Type B pancreatic cell (in vitro differentiated cells): ENCODE results near the gene RBBP6. TPM values are rescaled to one million over a fixed set of nuclear protein-coding genes. Genes with fewer than 3 reads are reported as not detected.
A peak's percentile ranks its signal among the peaks of the same experiment; 100 is the strongest.

ENCODE experiments used
- DNase-seq: peaks from one replicate; pipeline ENCODE4 v3.0.0; 2021; ENCODE audit warnings: mixed read lengths; ENCODE audit not compliant: unreplicated experiment; ENCODE audit errors: extremely low spot score
- H3K27ac Mint-ChIP-seq: 2 replicates; pipeline ENCODE4 v1.8.0; 2021; ENCODE audit warnings: mild to moderate bottlenecking, mixed read lengths
- H3K27me3 Mint-ChIP-seq: 2 replicates; pipeline ENCODE4 v1.8.0; 2021; ENCODE audit warnings: mixed read lengths
- H3K36me3 Mint-ChIP-seq: 2 replicates; pipeline ENCODE4 v1.8.0; 2021; ENCODE audit warnings: mixed read lengths
- H3K4me1 Mint-ChIP-seq: one replicate; pipeline ENCODE4 v1.8.0; 2021; ENCODE audit warnings: mixed read lengths; ENCODE audit not compliant: unreplicated experiment
- H3K4me3 Mint-ChIP-seq: 2 replicates; pipeline ENCODE4 v1.8.0; 2021; ENCODE audit warnings: mild to moderate bottlenecking, mixed read lengths
- H3K9me3 Mint-ChIP-seq: 2 replicates; pipeline ENCODE4 v1.8.0; 2021; ENCODE audit warnings: mixed read lengths
- total RNA-seq: library from RNA; stranded (reverse); gene quantifications from 2 replicates; pipeline ENCODE4 v1.2.1, GENCODE V29; 2021; ENCODE audit warnings: low replicate concordance
- TF ChIP-seq, protein P1 (sequence below): fragments of 200-600 bp; sonication (generic); conservative IDR thresholded peaks from 2 replicates; pipeline ENCODE4 v1.5.0; 2021; ENCODE audit warnings: antibody characterized with exemption, mild to moderate bottlenecking

The RBBP6 gene
- total RNA-seq, 1 donor from 2014 or later = 70.7 TPM

DNA sequence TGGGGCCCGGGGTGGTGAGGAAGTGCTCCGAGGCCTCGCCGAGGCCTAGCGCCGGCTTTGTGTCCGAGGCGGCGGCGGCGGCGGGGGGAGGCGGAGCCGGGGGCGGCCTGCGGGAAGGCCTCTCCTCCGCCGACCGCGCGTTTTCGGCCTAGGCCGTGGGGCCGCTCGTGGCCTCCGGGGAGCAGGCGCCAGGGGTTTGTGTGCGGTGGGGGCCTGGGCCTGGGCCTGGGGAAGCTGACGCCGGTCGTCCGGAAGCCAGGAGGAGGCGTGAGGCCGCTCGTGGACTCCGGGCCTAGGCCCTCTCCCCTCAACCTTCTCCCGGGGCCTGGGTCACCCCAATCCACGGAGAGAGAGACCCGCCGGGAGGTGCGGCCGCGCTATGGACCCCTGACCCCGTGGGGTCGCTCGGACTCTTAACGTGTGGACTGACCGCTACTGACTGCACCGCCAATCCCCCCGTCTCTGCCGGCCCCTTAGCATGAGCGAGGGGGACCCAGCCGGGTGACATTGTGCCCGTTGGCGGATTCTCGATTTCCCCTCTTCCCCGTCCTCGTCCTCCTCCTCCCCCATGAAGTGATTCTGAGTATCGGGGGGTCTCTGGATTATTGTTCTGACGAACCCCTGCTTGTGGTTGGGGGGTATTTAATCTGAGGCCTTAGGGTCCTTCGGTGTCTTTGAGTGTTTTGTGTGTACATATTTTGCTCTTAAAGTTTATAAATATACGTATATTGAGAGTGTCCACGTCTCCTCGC, 660 bp downstream of the RBBP6 start:
- no peaks in the 10 kb centered on the region for H3K9me3 Mint-ChIP-seq
- no peak for DNase-seq
- peak overlapping the region; percentile 100 for H3K27ac Mint-ChIP-seq
- H3K27me3 Mint-ChIP-seq = no peaks in the 10 kb centered on the region
- TF ChIP-seq, protein P1, sequence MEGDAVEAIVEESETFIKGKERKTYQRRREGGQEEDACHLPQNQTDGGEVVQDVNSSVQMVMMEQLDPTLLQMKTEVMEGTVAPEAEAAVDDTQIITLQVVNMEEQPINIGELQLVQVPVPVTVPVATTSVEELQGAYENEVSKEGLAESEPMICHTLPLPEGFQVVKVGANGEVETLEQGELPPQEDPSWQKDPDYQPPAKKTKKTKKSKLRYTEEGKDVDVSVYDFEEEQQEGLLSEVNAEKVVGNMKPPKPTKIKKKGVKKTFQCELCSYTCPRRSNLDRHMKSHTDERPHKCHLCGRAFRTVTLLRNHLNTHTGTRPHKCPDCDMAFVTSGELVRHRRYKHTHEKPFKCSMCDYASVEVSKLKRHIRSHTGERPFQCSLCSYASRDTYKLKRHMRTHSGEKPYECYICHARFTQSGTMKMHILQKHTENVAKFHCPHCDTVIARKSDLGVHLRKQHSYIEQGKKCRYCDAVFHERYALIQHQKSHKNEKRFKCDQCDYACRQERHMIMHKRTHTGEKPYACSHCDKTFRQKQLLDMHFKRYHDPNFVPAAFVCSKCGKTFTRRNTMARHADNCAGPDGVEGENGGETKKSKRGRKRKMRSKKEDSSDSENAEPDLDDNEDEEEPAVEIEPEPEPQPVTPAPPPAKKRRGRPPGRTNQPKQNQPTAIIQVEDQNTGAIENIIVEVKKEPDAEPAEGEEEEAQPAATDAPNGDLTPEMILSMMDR = no peak
- H3K4me3 Mint-ChIP-seq = peak overlapping the region; percentile 99
- peaks cover 19% of the 10 kb centered on the region for H3K4me1 Mint-ChIP-seq
- peaks cover 24% of the 10 kb centered on the region for H3K36me3 Mint-ChIP-seq

DNA sequence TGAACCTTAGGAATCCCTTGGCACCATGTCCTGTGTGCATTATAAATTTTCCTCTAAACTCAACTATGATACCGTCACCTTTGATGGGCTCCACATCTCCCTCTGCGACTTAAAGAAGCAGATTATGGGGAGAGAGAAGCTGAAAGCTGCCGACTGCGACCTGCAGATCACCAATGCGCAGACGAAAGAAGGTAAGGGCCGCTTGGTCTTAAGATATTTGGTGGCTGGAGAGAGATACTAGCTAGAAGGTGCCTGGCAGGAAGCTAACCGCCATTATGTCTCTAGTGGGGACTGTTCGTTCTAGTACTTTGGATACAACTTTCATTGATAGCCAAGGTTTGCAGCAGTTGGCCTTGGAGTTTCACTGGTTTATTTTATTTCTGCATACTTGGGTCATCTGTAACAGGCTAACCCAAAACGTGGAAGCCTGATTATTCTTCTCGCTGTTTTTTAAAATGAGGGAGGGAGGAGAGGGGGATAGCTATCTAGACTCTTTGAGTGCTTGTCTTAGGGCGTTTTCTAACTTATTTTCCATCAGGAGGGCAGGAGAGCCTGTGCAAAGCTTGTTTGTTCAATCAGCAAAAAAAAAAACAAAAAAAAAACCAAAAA, 1.3 kb downstream of the RBBP6 start:
- H3K27me3 Mint-ChIP-seq = no peaks in the 10 kb centered on the region
- no peaks in the 10 kb centered on the region for H3K9me3 Mint-ChIP-seq
- peaks cover 24% of the 10 kb centered on the region for H3K4me1 Mint-ChIP-seq
- H3K27ac Mint-ChIP-seq = peak overlapping the region; percentile 98
- peaks cover 29% of the 10 kb centered on the region for H3K36me3 Mint-ChIP-seq
- peak overlapping the region; percentile 99 for H3K4me3 Mint-ChIP-seq
- TF ChIP-seq, protein P1 = no peak
- DNase-seq = no peak

DNA sequence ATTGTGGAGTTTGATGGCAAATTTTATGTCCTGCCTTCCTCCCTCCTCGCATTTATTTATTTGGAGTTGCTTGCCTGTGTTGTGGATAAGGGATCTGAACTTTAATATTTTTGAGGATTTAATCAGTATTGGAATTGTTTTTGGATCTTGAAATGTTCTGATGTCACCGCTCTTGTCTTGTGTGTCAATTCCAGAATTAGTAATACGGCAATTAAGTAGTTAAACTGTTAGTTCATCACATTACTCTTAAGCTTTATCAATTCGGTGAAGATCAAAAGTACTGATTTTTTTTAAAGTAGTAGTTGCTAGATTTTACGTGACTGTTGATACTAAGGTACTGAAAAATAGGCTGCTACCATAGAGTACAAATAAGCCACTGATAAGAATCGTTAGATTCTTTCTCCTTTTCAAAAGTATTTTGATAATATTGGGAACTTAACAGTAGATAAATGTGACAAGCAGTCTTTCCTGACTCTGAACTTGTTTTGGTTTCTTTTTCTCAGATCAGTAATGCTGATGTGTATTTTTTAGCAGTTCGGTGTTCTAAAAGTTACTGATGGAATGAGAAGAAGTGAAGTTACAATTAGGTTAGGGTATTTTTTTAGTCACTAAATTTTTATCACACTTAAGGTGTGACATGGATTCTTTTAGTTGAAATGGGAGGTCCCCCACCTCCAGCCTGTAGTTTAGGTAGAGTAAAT, 2.0 kb downstream of the RBBP6 start:
- H3K27me3 Mint-ChIP-seq = no peaks in the 10 kb centered on the region
- TF ChIP-seq, protein P1 = no peak
- H3K36me3 Mint-ChIP-seq = peaks cover 32% of the 10 kb centered on the region
- H3K4me3 Mint-ChIP-seq = peak overlapping the region; percentile 99
- H3K4me1 Mint-ChIP-seq = peaks cover 26% of the 10 kb centered on the region
- no peak for DNase-seq
- peak overlapping the region; percentile 98 for H3K27ac Mint-ChIP-seq
- H3K9me3 Mint-ChIP-seq = no peaks in the 10 kb centered on the region

DNA sequence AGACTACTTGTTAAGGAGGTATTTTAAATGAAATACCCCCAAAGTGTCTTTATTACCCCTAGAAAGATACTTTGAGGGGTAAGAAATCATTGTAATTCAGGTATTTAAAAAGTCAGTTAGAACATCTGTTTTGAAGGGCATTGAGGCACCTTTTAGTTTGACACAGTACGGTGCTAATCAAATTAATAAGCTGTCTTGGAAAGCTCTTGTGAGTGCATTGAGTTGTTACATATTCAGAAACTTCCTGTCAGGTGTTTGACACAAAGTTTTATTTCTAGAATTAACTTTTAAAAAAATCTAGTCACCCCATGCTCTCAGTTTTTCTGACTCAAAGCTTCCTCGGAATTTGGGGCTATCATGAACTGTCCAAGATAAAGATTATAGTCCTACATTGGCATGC, 4.6 kb downstream of the RBBP6 start:
- TF ChIP-seq, protein P1 = no peak
- Mint-ChIP-seq H3K4me3 (no peak overlapping the region), H3K4me1 (peaks cover 30% of the 10 kb centered on the region), H3K27me3 (no peaks in the 10 kb centered on the region), H3K27ac (no peak overlapping the region), H3K36me3 (peaks cover 43% of the 10 kb centered on the region), H3K9me3 (no peaks in the 10 kb centered on the region)
- DNase-seq = no peak

DNA sequence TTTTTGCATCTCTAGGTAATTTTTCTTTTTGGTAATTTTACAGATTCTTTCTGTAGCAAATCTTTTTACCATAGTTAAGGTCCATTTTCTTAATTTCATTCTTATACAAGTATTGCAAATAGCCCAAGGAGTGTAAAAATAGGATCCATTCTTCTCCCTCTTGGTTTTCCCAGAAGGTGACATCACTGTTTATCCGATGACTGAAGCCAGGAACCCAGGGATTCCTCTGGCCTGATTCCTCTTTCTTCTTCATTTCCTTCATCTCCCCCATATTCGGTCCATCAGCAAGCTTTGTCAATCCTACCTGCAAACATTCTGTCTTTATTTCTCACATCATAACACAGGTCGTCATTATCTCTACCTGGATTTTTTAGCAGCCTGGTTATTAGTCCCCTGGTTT, 5.3 kb downstream of the RBBP6 start:
- peak overlapping the region; percentile 9 for H3K27ac Mint-ChIP-seq
- no peaks in the 10 kb centered on the region for H3K9me3 Mint-ChIP-seq
- H3K4me3 Mint-ChIP-seq = peak overlapping the region; percentile 24

More for the DNA sequence above, 5.3 kb downstream of the RBBP6 start:
- TF ChIP-seq, protein P1 = no peak
- Mint-ChIP-seq H3K36me3 (peaks cover 50% of the 10 kb centered on the region), H3K27me3 (no peaks in the 10 kb centered on the region), H3K4me1 (peaks cover 30% of the 10 kb centered on the region)
- DNase-seq = no peak
